ENCODE measurements around the gene RAET1E. TPM values are rescaled to one million over a fixed set of nuclear protein-coding genes. Genes with fewer than 3 reads are reported as not detected.
A peak's percentile ranks its signal among the peaks of the same experiment; 100 is the strongest.
"Not testable (repeated sequence)": the region's sequence is repeated elsewhere in the genome, so short reads cannot be mapped to it uniquely, and the experiment has no call there.

Gene RAET1E
- total RNA-seq, 1 experiment from 2014 or later: 4.1 TPM

GRCh38 chr6:149862424-149862738 lies 35.5 kb downstream of the RAET1E start:
- DNase-seq (ENCODE audit: low read depth): not testable (repeated sequence)

- DNase-seq (ENCODE audit: low read depth): peak; percentile 51
These were observed 36.1 kb downstream of the RAET1E start for GRCh38 chr6:149861603-149862423.

- DNase-seq (ENCODE audit: low read depth): no peak
These were observed 36.9 kb downstream of the RAET1E start for GRCh38 chr6:149860834-149861602.

DNA sequence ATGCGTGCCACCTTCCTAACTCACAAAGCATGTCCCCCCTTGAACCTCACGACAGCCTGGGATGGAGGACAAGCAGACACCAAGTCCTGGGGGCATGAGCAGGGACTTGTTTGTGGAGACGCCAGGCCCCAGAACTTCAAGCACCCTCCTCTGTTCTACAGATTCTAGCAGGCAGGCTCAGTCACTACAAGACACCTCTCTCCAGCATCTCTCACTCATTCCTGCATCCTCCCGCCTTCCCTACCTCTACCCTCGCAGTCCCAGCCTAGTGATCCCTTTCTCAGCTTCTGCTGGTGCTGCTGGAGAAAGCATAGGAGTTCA lies 37.4 kb downstream of the RAET1E start:
- no peak for DNase-seq (ENCODE audit: low read depth)

DNA sequence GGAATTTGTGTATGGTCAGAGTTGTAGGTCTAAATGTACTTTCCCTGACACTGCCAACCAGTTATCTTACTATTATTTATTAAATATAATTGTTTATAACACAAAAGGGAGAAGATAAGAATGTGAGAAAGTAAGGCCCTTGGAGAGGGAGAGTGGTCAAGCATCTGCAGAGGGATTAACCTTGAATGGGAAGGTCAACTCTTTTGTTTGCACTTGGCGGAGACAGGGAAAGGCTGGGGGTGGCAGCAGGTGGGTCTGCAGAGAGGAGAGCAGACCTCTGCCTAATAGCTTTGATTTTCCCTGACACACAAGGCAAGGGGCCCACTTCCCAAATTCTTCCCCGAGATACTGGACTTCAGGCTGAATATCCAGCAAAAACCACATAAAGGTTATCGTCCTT lies 38.0 kb downstream of the RAET1E start:
- DNase-seq (ENCODE audit: low read depth): no peak

- DNase-seq (ENCODE audit: low read depth): peak; percentile 65
These were observed 38.5 kb downstream of the RAET1E start for GRCh38 chr6:149859368-149859767.

GRCh38 chr6:149857541-149857940 lies 40.4 kb downstream of the RAET1E start:
- DNase-seq (ENCODE audit: low read depth): no peak

DNA sequence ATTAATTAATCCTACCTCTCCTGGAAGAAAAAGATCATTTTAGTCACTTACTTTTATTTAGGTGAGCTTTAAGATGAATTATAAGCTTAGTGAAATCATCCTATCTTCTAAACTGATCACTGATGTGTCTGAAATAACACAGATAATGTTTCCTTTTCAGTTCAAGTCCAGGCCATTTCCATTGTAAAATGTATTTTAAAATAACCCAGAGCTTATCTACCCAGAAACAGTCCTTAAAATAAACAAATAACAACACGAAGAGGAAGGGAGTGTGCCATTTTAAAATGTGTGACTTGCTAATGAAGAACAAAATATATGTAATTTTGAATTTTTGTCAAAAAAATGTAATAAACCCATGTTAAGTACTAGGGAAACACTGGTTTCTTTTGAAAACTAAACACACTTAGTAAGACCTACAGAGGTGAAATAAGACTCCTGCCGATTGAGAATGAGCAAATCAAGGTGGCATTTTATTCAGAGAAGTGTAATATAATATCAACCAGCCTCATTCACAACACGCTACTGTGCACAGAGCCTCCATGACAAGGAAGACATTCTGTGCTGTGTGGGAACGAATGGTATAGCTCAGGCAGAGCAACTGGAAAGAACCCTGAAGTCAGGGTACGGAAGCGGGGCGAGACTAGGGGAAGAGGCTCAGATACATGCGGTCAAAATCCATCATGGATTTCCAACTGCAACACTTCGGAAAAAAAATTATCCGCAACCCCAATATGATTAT lies 41.5 kb downstream of the RAET1E start:
- DNase-seq (ENCODE audit: low read depth): peak; percentile 68

- DNase-seq (ENCODE audit: low read depth): no peak
These were observed 42.2 kb downstream of the RAET1E start for GRCh38 chr6:149855741-149856140.

- peak; percentile 95 for DNase-seq (ENCODE audit: low read depth)
These were observed 42.8 kb downstream of the RAET1E start for GRCh38 chr6:149855040-149855654.

- DNase-seq (ENCODE audit: low read depth): peak; percentile 72
These were observed 43.4 kb downstream of the RAET1E start for GRCh38 chr6:149854532-149854931.

- DNase-seq (ENCODE audit: low read depth): not testable (repeated sequence)
These were observed 43.9 kb downstream of the RAET1E start for GRCh38 chr6:149854017-149854416.

DNA sequence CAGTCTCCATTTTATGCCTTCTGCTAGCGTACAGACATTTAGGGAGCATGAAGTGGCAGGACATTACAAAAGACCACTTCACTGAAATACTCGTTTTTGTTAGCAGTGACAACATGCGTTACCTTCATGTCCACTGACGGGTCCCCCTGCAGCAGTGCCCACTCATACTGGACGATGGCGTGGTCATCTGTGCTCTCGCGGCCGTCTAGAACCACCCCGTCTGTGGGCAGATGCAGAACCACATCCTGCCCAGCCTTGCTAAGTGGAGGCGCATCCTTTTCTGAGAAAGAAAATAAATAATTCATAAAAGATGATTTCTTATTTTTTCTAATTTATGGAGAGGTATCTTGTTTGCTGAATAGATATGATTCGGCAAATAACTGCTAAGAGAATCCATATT lies 45.0 kb downstream of the RAET1E start:
- DNase-seq (ENCODE audit: low read depth): peak; percentile 51

- peak; percentile 96 for DNase-seq (ENCODE audit: low read depth)
These were observed 45.7 kb downstream of the RAET1E start for GRCh38 chr6:149852180-149852579.

DNA sequence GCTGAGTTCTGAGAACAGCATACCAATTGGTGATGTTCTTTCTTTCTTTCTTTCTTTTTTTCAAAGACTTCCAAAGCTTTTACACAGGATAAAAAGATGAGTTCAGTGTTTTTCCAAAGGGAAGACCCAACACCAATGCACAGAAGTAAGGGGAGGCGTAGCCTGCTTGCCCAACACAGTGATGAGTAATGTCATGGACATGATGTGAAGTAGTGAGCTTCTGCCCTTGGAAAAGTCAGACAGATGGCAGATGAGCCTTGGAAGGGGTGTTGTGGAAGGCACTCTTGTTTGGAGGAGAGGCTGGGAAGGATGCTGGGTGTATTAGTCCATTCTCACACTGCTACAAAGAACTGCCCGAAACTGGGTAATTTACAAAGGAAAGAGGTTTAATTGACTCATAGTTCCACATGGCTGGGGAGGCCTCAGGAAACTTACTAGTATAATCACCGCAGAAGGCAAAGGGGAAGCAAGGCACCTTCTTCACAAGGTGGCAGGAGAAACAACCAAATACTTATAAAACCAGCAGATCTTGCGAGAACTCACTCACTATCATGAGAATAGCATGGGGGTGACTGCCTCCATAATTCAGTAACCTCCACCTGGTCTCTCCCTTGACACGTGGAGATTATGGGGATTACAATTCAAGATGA lies 46.3 kb downstream of the RAET1E start:
- DNase-seq (ENCODE audit: low read depth): peak; percentile 50

GRCh38 chr6:149848343-149848742 lies 49.6 kb downstream of the RAET1E start:
- not testable (repeated sequence) for DNase-seq (ENCODE audit: low read depth)

Other genes with a start within 250 kb of the RAET1E start
- gene KATNA1, start 249.4 kb downstream of the RAET1E start, total RNA-seq (2014; rRNA removed; shearing (Covaris generic)): 54.2 and 69.4 TPM in 2 replicates
- gene LATS1, start 180.0 kb downstream of the RAET1E start, total RNA-seq (2014; rRNA removed; shearing (Covaris generic)): 15.0 and 19.5 TPM in 2 replicates
- 95.7 and 104 TPM in 2 replicates for gene NUP43, start 151.6 kb downstream of the RAET1E start, total RNA-seq (2014; rRNA removed; shearing (Covaris generic))
- gene PCMT1, start 148.4 kb downstream of the RAET1E start, total RNA-seq (2014; rRNA removed; shearing (Covaris generic)): 229 and 275 TPM in 2 replicates
- gene LRP11, start 33.8 kb downstream of the RAET1E start, total RNA-seq (2014; rRNA removed; shearing (Covaris generic)): 60.6 and 73.0 TPM in 2 replicates
- gene RAET1G, start 25.0 kb upstream of the RAET1E start, total RNA-seq (2014; rRNA removed; shearing (Covaris generic)): 0.27 and 0.86 TPM in 2 replicates
- 42.6 and 53.7 TPM in 2 replicates for gene ULBP2, start 43.9 kb upstream of the RAET1E start, total RNA-seq (2014; rRNA removed; shearing (Covaris generic))
- gene ULBP1, start 65.8 kb upstream of the RAET1E start, total RNA-seq (2014; rRNA removed; shearing (Covaris generic)): 1.2 and 1.6 TPM in 2 replicates
- gene RAET1L, start 127.4 kb upstream of the RAET1E start, total RNA-seq (2014; rRNA removed; shearing (Covaris generic)): 0.36 and 1.1 TPM in 2 replicates
- gene ULBP3, start 171.0 kb upstream of the RAET1E start, total RNA-seq (2014; rRNA removed; shearing (Covaris generic)): 27.3 and 36.4 TPM in 2 replicates
- gene PPP1R14C, start 244.9 kb upstream of the RAET1E start, total RNA-seq (2014; rRNA removed; shearing (Covaris generic)): 12.3 and 17.5 TPM in 2 replicates

Data from Daoy (cell line).